ENCODE measurements around the gene UTF1. TPM values are rescaled to one million over a fixed set of nuclear protein-coding genes. Genes with fewer than 3 reads are reported as not detected.

Gene UTF1
- total and polyA plus RNA-seq, 9 of the 15 experiments (the other 6 are each of a cell fraction or from before 2014, with no cell fraction given): 0.35 to 0.46 TPM; not detected in 7

DNA sequence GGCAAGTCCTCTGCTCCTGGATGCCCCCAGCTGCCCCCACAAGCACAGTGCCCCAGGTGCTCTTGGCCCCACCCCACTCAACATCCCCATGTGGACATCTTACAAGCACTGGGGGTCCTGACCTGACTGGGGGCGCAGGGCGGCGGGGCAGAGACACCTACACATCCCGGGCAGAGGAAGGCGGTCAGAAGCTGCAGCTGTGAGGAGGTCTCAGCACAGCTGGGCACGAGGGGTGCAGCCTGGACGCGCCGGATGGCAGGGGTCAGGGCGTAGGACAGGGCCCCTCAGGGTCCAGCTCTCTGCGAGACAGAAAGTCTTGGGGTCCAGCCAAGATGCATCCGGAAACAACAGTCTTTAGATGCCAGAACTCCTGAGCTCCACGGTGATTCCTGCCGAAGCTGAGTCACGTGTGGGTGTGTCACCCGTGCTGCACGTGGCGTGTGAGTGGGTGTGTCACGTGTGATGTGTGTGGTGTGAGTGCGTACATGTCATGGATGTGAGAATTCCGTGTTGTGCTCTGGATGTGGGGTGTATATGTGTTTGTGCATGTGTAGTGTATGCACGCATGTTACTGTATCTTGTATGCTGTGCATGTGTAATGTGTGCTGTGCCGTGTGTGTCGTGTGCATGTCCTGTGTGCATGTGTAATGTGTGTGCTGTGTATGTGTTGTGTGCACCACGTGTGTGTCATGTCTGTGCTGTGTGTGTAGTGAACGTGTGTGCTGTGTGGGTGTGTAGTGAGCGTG is 12.8 kb downstream of the UTF1 start:
- peak overlapping the region in 1 of 2 experiments; percentile 68; a peak in 2 of 4 replicates for H3K9ac ChIP-seq (ENCODE audit: insufficient read depth in 1 of 2, low read depth in 2 of 2, low read length in 2 of 2)
- 45% methylated on average over 20 of the region's 27 CpGs for WGBS (ENCODE audit: insufficient coverage, low coverage, missing lambda C conversion rate)
- FAIRE-seq (peak; percentile 15), ATAC-seq (no peak), DNase-seq (ENCODE audit: extremely low read depth in 1 of 4, low spot score in 3 of 4) (peak in 1 of 4 experiments; percentile 32)
- intact Hi-C loops (cut with micrococcal nuclease): no loop called here
- H3K36me3 ChIP-seq (ENCODE audit: control insufficient read depth, insufficient read depth, low read length): no peaks in the 10 kb centered on the region
- no peaks in the 10 kb centered on the region for H3K27me3 ChIP-seq (ENCODE audit: control insufficient read depth in 2 of 2, insufficient read depth in 2 of 2, low read length in 2 of 2)
- H4K20me1 ChIP-seq (replicated peaks; ENCODE audit: control insufficient read depth, insufficient read depth, low read length): no peaks in the 10 kb centered on the region
- CTCF ChIA-PET (ENCODE audit: low intra/inter-chr PET ratio): no interaction called here
- H3K27ac ChIP-seq (ENCODE audit: extremely low read depth, low read depth, low read length): no peak overlapping the region; the same call in 2 of the 3 replicates
- H2AFZ ChIP-seq (ENCODE audit: low read depth, low read length): no peak overlapping the region
- H3K4me3 ChIP-seq: no peak overlapping the region
- H3K4me1 ChIP-seq (replicated peaks in 1 of 2; ENCODE audit: control insufficient read depth in 2 of 2, insufficient read depth in 2 of 2, low read length in 2 of 2): peaks cover 26 to 83% of the 10 kb centered on the region in 2 experiments
- in situ Hi-C loops (cut with MboI): no loop called here
- H3K9me1 ChIP-seq (ENCODE audit: control insufficient read depth, insufficient read depth, low read length): no peaks in the 10 kb centered on the region
- no TSS peak for BruUV-seq (replicated peaks)
- H3K79me2 ChIP-seq (ENCODE audit: control insufficient read depth, insufficient read depth, low read length): no peaks in the 10 kb centered on the region
- H3K9me3 ChIP-seq (replicated peaks; ENCODE audit: control insufficient read depth, insufficient read depth, low read depth, low read length): no peaks in the 10 kb centered on the region
- POLR2A ChIA-PET: interaction anchor here (0.8 to 0.9 kb wide), 2 partner anchors 16 to 18 kb away, joined by 3 to 4 read pairs; no protein-coding TSS in a partner anchor
- H3K4me2 ChIP-seq (ENCODE audit: insufficient read depth, low read length): no peak overlapping the region; the same call in 1 of the 2 replicates
- TF ChIP-seq EGR1 (conservative IDR thresholded peaks at IDR 0.05) (peak; percentile 81), ZNF384 (IDR thresholded peaks at IDR 0.05; ENCODE audit: low read depth, low read length) (no peak), BCOR (IDR thresholded peaks at IDR 0.05) (peak; percentile 11; the same call in 1 of the 2 replicates), GTF2F1 (IDR thresholded peaks at IDR 0.05; ENCODE audit: low read depth, low read length) (no peak), NFIC (IDR thresholded peaks at IDR 0.05) (0 out of 2 replicates have a peak, but pooled peaks have one; percentile 16), CREM (IDR thresholded peaks at IDR 0.05; ENCODE audit: low read depth) (peak; percentile 29; the same call in 1 of the 2 replicates), ZNF551 (CRISPR knock-in tag; IDR thresholded peaks at IDR 0.05) (no peak), KDM1A (IDR thresholded peaks at IDR 0.05) (peak in 1 of 2 experiments; percentile 25; a peak in 1 of 4 replicates), ZNF347 (CRISPR knock-in tag; IDR thresholded peaks at IDR 0.05; ENCODE audit: low read depth) (no peak), TRIM24 (IDR thresholded peaks at IDR 0.05) (0 out of 4 replicates have a peak, but pooled peaks of 1 of the 2 experiments have one; percentile 34), RAD51 (IDR thresholded peaks at IDR 0.05; ENCODE audit: borderline replicate concordance, low read depth) (peak; percentile 76; the same call in 1 of the 2 replicates), MCM5 (IDR thresholded peaks at IDR 0.05; ENCODE audit: low read depth) (no peak), MAFG (tag; conservative IDR thresholded peaks at IDR 0.05) (0 out of 2 replicates have a peak, but pooled peaks have one; percentile 11), FOXJ2 (tag; IDR thresholded peaks at IDR 0.05) (no peak), PML (IDR thresholded peaks at IDR 0.05; ENCODE audit: low read length) (no peak), FOXK2 (conservative IDR thresholded peaks at IDR 0.05 in 1 of 2, IDR thresholded peaks at IDR 0.05 in 1 of 2; ENCODE audit: low read depth in 2 of 2) (peak; percentile 10 to 33; a peak in 1 of 4 replicates), POLR2B (IDR thresholded peaks at IDR 0.05; ENCODE audit: low read depth, partially characterized antibody) (no peak), ZNF212 (CRISPR knock-in tag; IDR thresholded peaks at IDR 0.05) (no peak)
- TF ChIP-seq, protein P1, sequence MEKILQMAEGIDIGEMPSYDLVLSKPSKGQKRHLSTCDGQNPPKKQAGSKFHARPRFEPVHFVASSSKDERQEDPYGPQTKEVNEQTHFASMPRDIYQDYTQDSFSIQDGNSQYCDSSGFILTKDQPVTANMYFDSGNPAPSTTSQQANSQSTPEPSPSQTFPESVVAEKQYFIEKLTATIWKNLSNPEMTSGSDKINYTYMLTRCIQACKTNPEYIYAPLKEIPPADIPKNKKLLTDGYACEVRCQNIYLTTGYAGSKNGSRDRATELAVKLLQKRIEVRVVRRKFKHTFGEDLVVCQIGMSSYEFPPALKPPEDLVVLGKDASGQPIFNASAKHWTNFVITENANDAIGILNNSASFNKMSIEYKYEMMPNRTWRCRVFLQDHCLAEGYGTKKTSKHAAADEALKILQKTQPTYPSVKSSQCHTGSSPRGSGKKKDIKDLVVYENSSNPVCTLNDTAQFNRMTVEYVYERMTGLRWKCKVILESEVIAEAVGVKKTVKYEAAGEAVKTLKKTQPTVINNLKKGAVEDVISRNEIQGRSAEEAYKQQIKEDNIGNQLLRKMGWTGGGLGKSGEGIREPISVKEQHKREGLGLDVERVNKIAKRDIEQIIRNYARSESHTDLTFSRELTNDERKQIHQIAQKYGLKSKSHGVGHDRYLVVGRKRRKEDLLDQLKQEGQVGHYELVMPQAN (IDR thresholded peaks at IDR 0.05; ENCODE audit: borderline replicate concordance): peak; percentile 64; the same call in 1 of the 2 replicates
- TF ChIP-seq, protein P2, sequence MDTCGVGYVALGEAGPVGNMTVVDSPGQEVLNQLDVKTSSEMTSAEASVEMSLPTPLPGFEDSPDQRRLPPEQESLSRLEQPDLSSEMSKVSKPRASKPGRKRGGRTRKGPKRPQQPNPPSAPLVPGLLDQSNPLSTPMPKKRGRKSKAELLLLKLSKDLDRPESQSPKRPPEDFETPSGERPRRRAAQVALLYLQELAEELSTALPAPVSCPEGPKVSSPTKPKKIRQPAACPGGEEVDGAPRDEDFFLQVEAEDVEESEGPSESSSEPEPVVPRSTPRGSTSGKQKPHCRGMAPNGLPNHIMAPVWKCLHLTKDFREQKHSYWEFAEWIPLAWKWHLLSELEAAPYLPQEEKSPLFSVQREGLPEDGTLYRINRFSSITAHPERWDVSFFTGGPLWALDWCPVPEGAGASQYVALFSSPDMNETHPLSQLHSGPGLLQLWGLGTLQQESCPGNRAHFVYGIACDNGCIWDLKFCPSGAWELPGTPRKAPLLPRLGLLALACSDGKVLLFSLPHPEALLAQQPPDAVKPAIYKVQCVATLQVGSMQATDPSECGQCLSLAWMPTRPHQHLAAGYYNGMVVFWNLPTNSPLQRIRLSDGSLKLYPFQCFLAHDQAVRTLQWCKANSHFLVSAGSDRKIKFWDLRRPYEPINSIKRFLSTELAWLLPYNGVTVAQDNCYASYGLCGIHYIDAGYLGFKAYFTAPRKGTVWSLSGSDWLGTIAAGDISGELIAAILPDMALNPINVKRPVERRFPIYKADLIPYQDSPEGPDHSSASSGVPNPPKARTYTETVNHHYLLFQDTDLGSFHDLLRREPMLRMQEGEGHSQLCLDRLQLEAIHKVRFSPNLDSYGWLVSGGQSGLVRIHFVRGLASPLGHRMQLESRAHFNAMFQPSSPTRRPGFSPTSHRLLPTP (IDR thresholded peaks at IDR 0.05; ENCODE audit: borderline replicate concordance, extremely low read depth, insufficient read length): no peak

Data from K562 (cell line).